Transverse colon (tissue), 4 donors: ENCODE results near the gene GDF7. TPM values are rescaled to one million over a fixed set of nuclear protein-coding genes. Genes with fewer than 3 reads are reported as not detected.
A peak's percentile ranks its signal among the peaks of the same experiment; 100 is the strongest.

Experiments used
- DNase-seq: peaks from one replicate; pipeline ENCODE4 v3.0.0-alpha.2; 2019
- H3K27ac ChIP-seq, 4 donors: fragments of 200-600 bp; sonication (generic); 2 replicates each; pipeline ENCODE4 v1.5.1; 2016 to 2018; ENCODE audit warnings: inconsistent platforms in 4 of 4
- H3K27me3 ChIP-seq: fragments of 200-600 bp; sonication (generic); 2 replicates; pipeline ENCODE4 v1.5.1; 2017; ENCODE audit warnings: inconsistent platforms
- H3K36me3 ChIP-seq, 4 donors: fragments of 200-600 bp; sonication (generic); 2 replicates each; pipeline ENCODE4 v1.5.1; 2017 to 2019; ENCODE audit warnings: inconsistent platforms in 4 of 4
- H3K4me1 ChIP-seq, 4 donors: fragments of 200-600 bp; sonication (generic); 2 replicates each; pipeline ENCODE4 v1.5.1; 2017 to 2020; ENCODE audit warnings: inconsistent platforms in 4 of 4
- H3K4me3 ChIP-seq, 4 donors: fragments of 200-600 bp; sonication (generic); 1 replicate in 1 of 4; 2 replicates in 3 of 4; pipeline versions ENCODE4 v1.5.1 to v1.6.1; 2017 to 2019; ENCODE audit warnings: inconsistent platforms in 4 of 4
- H3K9me3 ChIP-seq, 2 donors: fragments of 200-600 bp; sonication (generic); 2 replicates each; pipeline ENCODE4 v1.5.1; 2017 to 2019; ENCODE audit warnings: inconsistent platforms in 2 of 2
- EP300 ChIP-seq: sonication (generic); formaldehyde crosslinking; IDR thresholded peaks from one replicate; pipeline ENCODE4 v1.6.1; 2017; ENCODE audit warnings: antibody characterized with exemption, low read depth
- POLR2A ChIP-seq: fragments of 450-650 bp; IDR thresholded peaks from one replicate; pipeline ENCODE4 v1.6.1; 2016; ENCODE audit warnings: antibody characterized with exemption, mild to moderate bottlenecking, moderate library complexity
- POLR2AphosphoS5 ChIP-seq, 3 donors: sonication (generic); formaldehyde crosslinking; IDR thresholded peaks; one replicate each; pipeline ENCODE4 v1.6.1; 2016; ENCODE audit warnings: antibody characterized with exemption in 3 of 3
- WGBS, 2 donors: methylation state at CpG; one replicate each; pipeline ENCODE4 v1.1.5; 2018; ENCODE audit warnings: low coverage in 1 of 2; 5-methylcytosine and 5-hydroxymethylcytosine counted together
- in situ Hi-C, 4 donors: fragments of 200-750 bp; cut with MboI; loops; one replicate each; pipeline versions ENCODE4 v1.15.0 to v1.15.1; 2017; ENCODE audit warnings: low sequenced_read_pairs in 3 of 4, low pct_ligation_motif_present in 1 of 4, low pct_unique_long_range_greater_than_20kb in 1 of 4
- intact Hi-C: fragments of 100-400 bp; cut with DNase I; formaldehyde crosslinking; loops from one replicate; pipeline ENCODE4 v1.15.1; 2023; ENCODE audit warnings: low total_unique reads
- total RNA-seq, 4 donors: library from RNA; depleted of rRNA; stranded (reverse); fragments of >200 nt; gene quantifications; one replicate each; pipeline ENCODE4 v1.1.0, GENCODE V29; 2016
- TF ChIP-seq, protein P1 (sequence below), 5 experiments: fragments of 200-600 bp in 3 of 5; fragments of 450-650 bp in 2 of 5; sonication (generic) in 3 of 5; IDR thresholded peaks; 1 replicate in 2 of 5; 2 replicates in 3 of 5; pipeline ENCODE4 v1.5.1; 2016 to 2017; ENCODE audit warnings: antibody characterized with exemption in 5 of 5, inconsistent platforms in 3 of 5, mild to moderate bottlenecking in 2 of 5, moderate library complexity in 1 of 5

GDF7 gene
- total RNA-seq, 4 donors from 2014 or later, result 0.20 to 1.1 (median 0.58) TPM

DNA sequence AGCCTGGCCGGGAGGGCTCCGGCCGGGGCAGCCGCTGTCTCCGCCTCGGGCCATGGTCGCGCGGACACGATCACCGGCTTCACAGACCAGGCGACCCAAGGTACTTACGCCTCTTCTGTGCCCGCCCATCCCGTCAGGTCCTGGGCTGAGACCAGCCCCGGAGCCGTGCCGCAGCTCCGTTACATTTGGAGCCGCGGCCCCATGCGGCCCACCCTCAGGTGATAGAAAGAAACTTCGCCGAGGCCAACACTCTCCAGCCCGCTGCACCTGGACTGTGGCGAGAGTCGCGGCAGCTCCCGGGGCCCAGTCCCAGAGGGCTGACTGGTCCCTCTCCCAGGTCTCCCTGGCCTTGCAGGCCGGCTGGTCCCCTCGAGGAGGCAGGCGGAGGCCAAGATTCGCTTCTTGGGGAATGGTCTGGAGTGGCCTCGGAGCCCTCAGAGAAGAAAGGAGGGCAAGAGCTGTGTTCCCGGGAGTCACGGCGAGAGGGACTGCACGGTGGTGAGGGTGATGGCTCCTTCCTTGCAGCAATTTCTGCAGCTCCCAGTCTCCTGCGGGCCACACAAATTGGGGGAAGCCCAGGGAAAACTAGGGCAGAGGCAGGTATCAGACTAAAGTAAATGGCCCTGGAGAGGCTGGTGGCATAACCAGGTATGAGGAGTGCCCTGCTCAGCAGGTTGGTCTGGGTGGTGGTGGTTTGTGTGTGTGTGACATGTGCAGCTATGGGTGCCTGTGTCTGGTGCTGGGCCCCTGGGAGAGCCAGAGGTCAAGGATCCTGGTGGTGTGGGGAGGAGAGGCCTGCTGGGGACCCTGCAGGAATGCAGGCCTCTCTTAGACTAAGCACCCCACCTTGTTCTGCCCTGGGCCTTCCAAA lies 822 bp downstream of the GDF7 start:
- in situ Hi-C loops, result loop anchor here (10.0 to 25.0 kb wide), 2 partner anchors 297 to 445 kb away; partner anchors contain the start of gene TDRD15 (in 3 of the 4)
- intact Hi-C loops, result loop anchor here (2.0 kb wide), 1 partner anchor 299 kb away; no protein-coding TSS in a partner anchor
- DNase-seq, result no peak

DNA sequence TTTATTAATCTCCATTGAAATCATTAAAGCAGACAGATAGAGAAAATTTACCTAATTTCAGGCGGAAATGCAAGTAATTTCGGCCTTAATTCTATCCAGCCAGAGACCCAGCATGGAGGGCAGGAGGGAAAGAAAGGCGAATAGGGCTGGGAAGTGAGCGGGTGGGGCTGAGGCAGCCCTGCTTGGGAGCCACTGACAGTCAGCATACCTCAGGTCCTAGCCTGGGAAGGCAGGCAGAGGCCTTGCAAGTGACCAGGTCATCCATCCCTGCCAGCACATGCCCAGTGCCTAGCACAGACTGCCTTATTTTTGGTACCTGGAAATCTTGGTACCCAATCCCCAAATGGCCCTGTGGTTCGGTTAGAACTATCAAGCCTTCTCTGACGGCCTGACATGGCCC lies 1.5 kb downstream of the GDF7 start:
- WGBS, 2 donors, result 89% methylated on average over 6 of the region's 6 CpGs; no CpG with 5 or more reads in 1 of the 2 donors
- Histone ChIP-seq H3K27ac (no peak overlapping the region), H3K9me3 (no peaks in the 10 kb centered on the region), H3K36me3 (no peaks in the 10 kb centered on the region), H3K27me3 (peaks cover 98% of the 10 kb centered on the region), H3K4me1 (peaks cover 16 to 40% (median 24%) of the 10 kb centered on the region in 4 donors), H3K4me3 (no peak overlapping the region)
- no peak for DNase-seq
- in situ Hi-C loops (loop anchor here (10.0 to 25.0 kb wide), 2 partner anchors 296 to 444 kb away; partner anchors contain the start of gene TDRD15 (in 3 of the 4)), intact Hi-C loops (no loop called here)
- TF ChIP-seq EP300 (no peak), POLR2A (no peak), POLR2AphosphoS5 (IDR thresholded peaks at IDR 0.05) (no peak)
- TF ChIP-seq, protein P1, sequence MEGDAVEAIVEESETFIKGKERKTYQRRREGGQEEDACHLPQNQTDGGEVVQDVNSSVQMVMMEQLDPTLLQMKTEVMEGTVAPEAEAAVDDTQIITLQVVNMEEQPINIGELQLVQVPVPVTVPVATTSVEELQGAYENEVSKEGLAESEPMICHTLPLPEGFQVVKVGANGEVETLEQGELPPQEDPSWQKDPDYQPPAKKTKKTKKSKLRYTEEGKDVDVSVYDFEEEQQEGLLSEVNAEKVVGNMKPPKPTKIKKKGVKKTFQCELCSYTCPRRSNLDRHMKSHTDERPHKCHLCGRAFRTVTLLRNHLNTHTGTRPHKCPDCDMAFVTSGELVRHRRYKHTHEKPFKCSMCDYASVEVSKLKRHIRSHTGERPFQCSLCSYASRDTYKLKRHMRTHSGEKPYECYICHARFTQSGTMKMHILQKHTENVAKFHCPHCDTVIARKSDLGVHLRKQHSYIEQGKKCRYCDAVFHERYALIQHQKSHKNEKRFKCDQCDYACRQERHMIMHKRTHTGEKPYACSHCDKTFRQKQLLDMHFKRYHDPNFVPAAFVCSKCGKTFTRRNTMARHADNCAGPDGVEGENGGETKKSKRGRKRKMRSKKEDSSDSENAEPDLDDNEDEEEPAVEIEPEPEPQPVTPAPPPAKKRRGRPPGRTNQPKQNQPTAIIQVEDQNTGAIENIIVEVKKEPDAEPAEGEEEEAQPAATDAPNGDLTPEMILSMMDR (IDR thresholded peaks at IDR 0.05), result no peak

More for the DNA sequence above, 822 bp downstream of the GDF7 start:
- Histone ChIP-seq H3K27me3 (peaks cover 98% of the 10 kb centered on the region), H3K36me3 (no peaks in the 10 kb centered on the region), H3K27ac (no peak overlapping the region), H3K4me3 (peak overlapping the region in 3 of 4 donors; percentile 23 to 54 (median 38)), H3K9me3 (no peaks in the 10 kb centered on the region), H3K4me1 (peaks cover 16 to 40% (median 24%) of the 10 kb centered on the region in 4 donors)
- WGBS, 2 donors, result 29% methylated on average over 39 of the region's 39 CpGs; no CpG with 5 or more reads in 1 of the 2 donors
- no peak for TF ChIP-seq EP300
- TF ChIP-seq, protein P1 (IDR thresholded peaks at IDR 0.05), result no peak
- TF ChIP-seq POLR2A, result no peak
- TF ChIP-seq POLR2AphosphoS5 (IDR thresholded peaks at IDR 0.05), result no peak

GRCh38 chr2:20668871-20669475 lies 2.0 kb downstream of the GDF7 start:
- WGBS, 2 donors, result 67% methylated on average over 7 of the region's 8 CpGs; no CpG with 5 or more reads in 1 of the 2 donors
- H3K4me3 ChIP-seq, result no peak overlapping the region
- no peak for DNase-seq
- in situ Hi-C loops (loop anchor here (10.0 to 25.0 kb wide), 2 partner anchors 296 to 443 kb away; partner anchors contain the start of gene TDRD15 (in 3 of the 4)), intact Hi-C loops (no loop called here)
- H3K27me3 ChIP-seq, result peaks cover 98% of the 10 kb centered on the region
- TF ChIP-seq POLR2A, result no peak
- TF ChIP-seq POLR2AphosphoS5 (IDR thresholded peaks at IDR 0.05), result no peak
- TF ChIP-seq, protein P1 (IDR thresholded peaks at IDR 0.05), result no peak
- TF ChIP-seq EP300, result no peak
- H3K9me3 ChIP-seq, result no peaks in the 10 kb centered on the region
- no peaks in the 10 kb centered on the region for H3K36me3 ChIP-seq
- H3K4me1 ChIP-seq, result peaks cover 16 to 40% (median 24%) of the 10 kb centered on the region in 4 donors
- no peak overlapping the region for H3K27ac ChIP-seq
